SH-SY5Y (cell line): Measurements from ENCODE around the gene B4GALNT1.

Experiments used
- GATA2 ChIP-seq: IDR thresholded peaks from 2 replicates; pipeline ENCODE4 v1.6.1; 2011; ENCODE audit warnings: mild to moderate bottlenecking, low read depth, low read length
- GATA3 ChIP-seq: IDR thresholded peaks from 2 replicates; pipeline ENCODE4 v1.6.1; 2011; ENCODE audit warnings: low read depth, mild to moderate bottlenecking, low read length, moderate library complexity

- no peak for TF ChIP-seq GATA2
- TF ChIP-seq GATA3: no peak
Observed at GRCh38 chr12:57624441-57625220, 8.4 kb downstream of the B4GALNT1 start.
